GM23338 (cell line): ENCODE measurements around the gene LPA. TPM values are rescaled to one million over a fixed set of nuclear protein-coding genes. Genes with fewer than 3 reads are reported as not detected.

Experiments
- ATAC-seq: fragments of 200-7000 bp; cut with Tn5 transposase; 3 replicates; pipeline ENCODE4 v1.9.1; 2020
- DNase-seq: peaks from one replicate; pipeline ENCODE4 v3.0.0-alpha.2; 2015; ENCODE audit warnings: low spot score
- H2AFZ ChIP-seq: fragments of 200-600 bp; sonication (generic); 2 replicates; pipeline ENCODE4 v1.8.0; 2016; ENCODE audit warnings: antibody characterized with exemption, mild to moderate bottlenecking, moderate library complexity
- H3F3A ChIP-seq: fragments of 200-600 bp; sonication (generic); replicated peaks from 2 replicates; pipeline ENCODE4 v1.8.0; 2017; ENCODE audit warnings: antibody characterized with exemption, mixed run types, low read depth
- H3K27ac ChIP-seq: fragments of 200-600 bp; sonication (generic); 2 replicates; pipeline ENCODE4 v1.6.1; 2016; ENCODE audit warnings: low read depth
- H3K27me3 ChIP-seq: fragments of 200-600 bp; sonication (generic); 2 replicates; pipeline ENCODE4 v1.8.0; 2016; ENCODE audit warnings: mild to moderate bottlenecking, mixed run types, moderate library complexity; ENCODE audit not compliant: insufficient read depth
- H3K36me3 ChIP-seq: fragments of 200-600 bp; sonication (generic); 2 replicates; pipeline ENCODE4 v1.8.0; 2016; ENCODE audit warnings: mild to moderate bottlenecking; ENCODE audit not compliant: insufficient read depth
- H3K4me1 ChIP-seq: fragments of 200-600 bp; sonication (generic); 2 replicates; pipeline ENCODE4 v1.8.0; 2016; ENCODE audit warnings: mild to moderate bottlenecking, moderate library complexity; ENCODE audit not compliant: insufficient read depth
- H3K4me2 ChIP-seq: fragments of 200-600 bp; sonication (generic); 2 replicates; pipeline ENCODE4 v1.7.1; 2017; ENCODE audit warnings: mixed run types
- H3K4me3 ChIP-seq: fragments of 200-600 bp; sonication (generic); 2 replicates; pipeline ENCODE4 v1.6.1; 2016; ENCODE audit warnings: mixed run types
- H3K79me2 ChIP-seq: fragments of 200-600 bp; sonication (generic); replicated peaks from 2 replicates; pipeline ENCODE4 v1.8.0; 2017; ENCODE audit warnings: mild to moderate bottlenecking; ENCODE audit not compliant: insufficient read depth
- H3K9me2 ChIP-seq: fragments of 200-600 bp; sonication (generic); 2 replicates; pipeline ENCODE4 v1.8.0; 2017; ENCODE audit not compliant: insufficient read depth
- H4K20me1 ChIP-seq: fragments of 200-600 bp; sonication (generic); replicated peaks from 2 replicates; pipeline ENCODE4 v1.8.0; 2017; ENCODE audit warnings: mild to moderate bottlenecking; ENCODE audit not compliant: insufficient read depth
- H3K27ac Mint-ChIP-seq: 2 replicates; pipeline ENCODE4 v1.8.0; 2020; ENCODE audit warnings: inconsistent platforms, mild to moderate bottlenecking, moderate library complexity, mixed read lengths
- H3K27me3 Mint-ChIP-seq: 3 replicates; pipeline ENCODE4 v1.8.0; 2022; ENCODE audit warnings: low read depth, mild to moderate bottlenecking, moderate library complexity, mixed read lengths, inconsistent platforms; ENCODE audit not compliant: insufficient read depth, poor library complexity
- H3K36me3 Mint-ChIP-seq: 3 replicates; pipeline ENCODE4 v1.8.0; 2021; ENCODE audit warnings: low read depth, mild to moderate bottlenecking, inconsistent platforms, moderate library complexity, mixed read lengths
- H3K4me1 Mint-ChIP-seq: 3 replicates; pipeline ENCODE4 v1.8.0; 2020; ENCODE audit warnings: mild to moderate bottlenecking, inconsistent platforms, mixed read lengths
- H3K4me3 Mint-ChIP-seq: 3 replicates; pipeline ENCODE4 v1.8.0; 2021; ENCODE audit warnings: moderate library complexity, mild to moderate bottlenecking, inconsistent platforms, mixed read lengths
- H3K9me3 Mint-ChIP-seq: 3 replicates; pipeline ENCODE4 v1.8.0; 2020; ENCODE audit warnings: moderate library complexity, mild to moderate bottlenecking, inconsistent platforms, mixed read lengths
- CREB1 ChIP-seq: fragments of 250-450 bp; sonication (Bioruptor Pico); IDR thresholded peaks from 2 replicates; pipeline ENCODE4 v1.5.0; 2020; ENCODE audit warnings: low read depth, mild to moderate bottlenecking, moderate library complexity
- CTCF ChIP-seq, 2 experiments: fragments of 200-600 bp in 1 of 2; sonication (generic) in 1 of 2; conservative IDR thresholded peaks; 2 replicates each; pipeline versions ENCODE4 v1.5.1 to v1.6.1; 2016 to 2017; ENCODE audit warnings: antibody characterized with exemption in 2 of 2, low read depth in 2 of 2, mild to moderate bottlenecking in 2 of 2, moderate library complexity in 1 of 2
- ETS1 ChIP-seq: IDR thresholded peaks from 2 replicates; pipeline ENCODE4 v1.6.1; 2016; ENCODE audit warnings: antibody characterized with exemption
- EZH2 ChIP-seq: fragments of 200-600 bp; sonication (generic); IDR thresholded peaks from one replicate; pipeline ENCODE4 v1.8.0; 2017; ENCODE audit warnings: antibody characterized with exemption, mild to moderate bottlenecking, low read depth; ENCODE audit not compliant: unreplicated experiment
- JUNB ChIP-seq: IDR thresholded peaks from one replicate; pipeline ENCODE4 v1.6.1; 2016; ENCODE audit warnings: antibody characterized with exemption; ENCODE audit not compliant: unreplicated experiment
- POLR2AphosphoS5 ChIP-seq: IDR thresholded peaks from 2 replicates; pipeline ENCODE4 v1.6.1; 2016; ENCODE audit warnings: antibody characterized with exemption, low read depth
- REST ChIP-seq: IDR thresholded peaks from one replicate; pipeline ENCODE4 v1.6.1; 2018; ENCODE audit warnings: antibody characterized with exemption; ENCODE audit not compliant: unreplicated experiment
- STAT1 ChIP-seq: IDR thresholded peaks from one replicate; pipeline ENCODE4 v1.6.1; 2016; ENCODE audit warnings: antibody characterized with exemption; ENCODE audit not compliant: unreplicated experiment
- ZNF114 ChIP-seq: fragments of 250-450 bp; sonication (Bioruptor Pico); IDR thresholded peaks from 2 replicates; pipeline ENCODE4 v1.5.0; 2020; ENCODE audit warnings: mild to moderate bottlenecking, moderate library complexity
- ZNF331 ChIP-seq: fragments of 250-450 bp; sonication (Bioruptor Pico); IDR thresholded peaks from 2 replicates; pipeline ENCODE4 v1.5.0; 2020; ENCODE audit warnings: low read depth, mild to moderate bottlenecking, moderate library complexity
- polyA plus RNA-seq: library from polyadenylated mRNA; unstranded; fragments of >200 nt; fragmentation: Nextera tagmentation; extraction: Ambion mirVana; gene quantifications from 2 replicates; pipeline ENCODE4 v1.2.1, GENCODE V29; 2016
- total RNA-seq: library from RNA; depleted of rRNA; stranded (reverse); fragments of >200 nt; shearing (Covaris generic); gene quantifications from 2 replicates; pipeline ENCODE4 v1.2.3, GENCODE V29; 2014

Gene LPA
- total and polyA plus RNA-seq, 2 experiments from 2014 or later = 0.17 TPM; not detected in 1

GRCh38 chr6:160494576-160494975 lies 169.5 kb downstream of the LPA start:
- Histone ChIP-seq H2AFZ (no peak overlapping the region), H3F3A (no peaks in the 10 kb centered on the region), H3K36me3 (no peaks in the 10 kb centered on the region), H3K4me2 (no peak overlapping the region), H4K20me1 (no peaks in the 10 kb centered on the region), H3K9me2 (no peaks in the 10 kb centered on the region), H3K27ac (no peak overlapping the region), H3K79me2 (no peaks in the 10 kb centered on the region), H3K4me1 (no peaks in the 10 kb centered on the region), H3K4me3 (no peak overlapping the region), H3K27me3 (no peaks in the 10 kb centered on the region)
- Mint-ChIP-seq H3K9me3 (no peaks in the 10 kb centered on the region), H3K27ac (no peak overlapping the region), H3K4me1 (no peaks in the 10 kb centered on the region), H3K36me3 (peaks cover 16% of the 10 kb centered on the region; the same call in 2 of the 3 replicates), H3K27me3 (peaks cover 1% of the 10 kb centered on the region), H3K4me3 (no peak overlapping the region)
- TF ChIP-seq CREB1 = no peak
- TF ChIP-seq ETS1 = no peak
- TF ChIP-seq POLR2AphosphoS5 = no peak
- TF ChIP-seq JUNB = no peak
- TF ChIP-seq ZNF114 (CRISPR knock-in tag) = no peak
- no peak for TF ChIP-seq STAT1
- no peak for TF ChIP-seq CTCF (conservative IDR thresholded peaks at IDR 0.05; ENCODE audit: low read depth in 2 of 2)
- TF ChIP-seq ZNF331 (CRISPR knock-in tag) = no peak
- no peak for TF ChIP-seq REST
- no peak for TF ChIP-seq EZH2
- ATAC-seq (no peak), DNase-seq (no peak)

GRCh38 chr6:160489091-160489490 lies 175.0 kb downstream of the LPA start:
- no peak overlapping the region for H3K4me3 Mint-ChIP-seq
- H3K36me3 ChIP-seq = no peaks in the 10 kb centered on the region
- no peaks in the 10 kb centered on the region for H3K4me1 ChIP-seq
- no peak overlapping the region for H3K4me2 ChIP-seq
- DNase-seq (no peak), ATAC-seq (no peak)
- H3K27me3 ChIP-seq = no peaks in the 10 kb centered on the region
- no peak overlapping the region for H3K27ac Mint-ChIP-seq
- no peaks in the 10 kb centered on the region for H3K4me1 Mint-ChIP-seq
- no peak overlapping the region for H3K4me3 ChIP-seq
- no peaks in the 10 kb centered on the region for H3K9me2 ChIP-seq
- no peaks in the 10 kb centered on the region for H3F3A ChIP-seq
- no peaks in the 10 kb centered on the region for H3K79me2 ChIP-seq
- peaks cover 18% of the 10 kb centered on the region; the same call in 1 of the 3 replicates for H3K36me3 Mint-ChIP-seq
- H4K20me1 ChIP-seq = no peaks in the 10 kb centered on the region
- no peak overlapping the region for H2AFZ ChIP-seq
- H3K27me3 Mint-ChIP-seq = peaks cover 1% of the 10 kb centered on the region
- H3K9me3 Mint-ChIP-seq = no peaks in the 10 kb centered on the region
- no peak overlapping the region for H3K27ac ChIP-seq
- no peak for TF ChIP-seq CTCF (conservative IDR thresholded peaks at IDR 0.05; ENCODE audit: low read depth in 2 of 2)
- TF ChIP-seq EZH2 = no peak
- TF ChIP-seq STAT1 = no peak
- TF ChIP-seq ZNF331 (CRISPR knock-in tag) = no peak
- TF ChIP-seq ETS1 = no peak
- TF ChIP-seq POLR2AphosphoS5 = no peak
